Keratinocyte (primary cell): ENCODE measurements around the gene BMP7. TPM values are rescaled to one million over a fixed set of nuclear protein-coding genes. Genes with fewer than 3 reads are reported as not detected.

Experiments
- DNase-seq: peaks from one replicate; pipeline ENCODE4 v3.0.0-alpha.2; 2011; ENCODE audit warnings: low read depth, missing footprints, low spot score
- FAIRE-seq: peaks from 2 replicates; lab custom pipeline; 2011; peaks lifted over from hg19 to GRCh38; lab: Jason Lieb, UNC
- H2AFZ ChIP-seq: 2 replicates; pipeline ENCODE4 v1.6.0; 2012; ENCODE audit warnings: low read length, control low read depth, inconsistent platforms; ENCODE audit not compliant: control insufficient read depth
- H3K27ac ChIP-seq: 2 replicates; pipeline ENCODE4 v1.5.1; 2011; ENCODE audit warnings: low read length; ENCODE audit not compliant: control insufficient read depth, insufficient read depth
- H3K27me3 ChIP-seq: 3 replicates; pipeline ENCODE4 v1.6.0; 2011; ENCODE audit warnings: low read length; ENCODE audit not compliant: control insufficient read depth, insufficient read depth; ENCODE audit errors: extremely low read depth
- H3K36me3 ChIP-seq, 2 experiments: 2 replicates in 1 of 2; 3 replicates in 1 of 2; pipeline ENCODE4 v1.5.1; 2011; ENCODE audit warnings: low read length in 2 of 2, mild to moderate bottlenecking in 1 of 2; ENCODE audit not compliant: control insufficient read depth in 2 of 2, insufficient read depth in 2 of 2; ENCODE audit errors: extremely low read depth in 1 of 2
- H3K4me1 ChIP-seq: 3 replicates; pipeline ENCODE4 v1.5.1; 2011; ENCODE audit warnings: low read length; ENCODE audit not compliant: control insufficient read depth, insufficient read depth; ENCODE audit errors: extremely low read depth
- H3K4me2 ChIP-seq: 3 replicates; pipeline ENCODE4 v1.6.0; 2011; ENCODE audit warnings: low read depth, low read length; ENCODE audit not compliant: control insufficient read depth, insufficient read depth; ENCODE audit errors: extremely low read depth
- H3K4me3 ChIP-seq, 3 experiments: fragments of 200-600 bp in 1 of 3; sonication (generic) in 1 of 3; 2 replicates in 2 of 3; 3 replicates in 1 of 3; pipeline ENCODE4 v1.5.1; 2011 to 2016; ENCODE audit warnings: low read length in 3 of 3, mild to moderate bottlenecking in 3 of 3, control low read depth in 2 of 3, inconsistent platforms in 1 of 3, low read depth in 1 of 3, mixed read lengths in 1 of 3, mixed run types in 1 of 3, moderate library complexity in 1 of 3; ENCODE audit not compliant: control insufficient read depth in 2 of 3, insufficient read depth in 2 of 3; ENCODE audit errors: extremely low read depth in 1 of 3
- H3K79me2 ChIP-seq: 2 replicates; pipeline ENCODE4 v1.6.0; 2012; ENCODE audit warnings: low read length; ENCODE audit not compliant: control insufficient read depth, insufficient read depth
- H3K9ac ChIP-seq: 3 replicates; pipeline ENCODE4 v1.6.0; 2011; ENCODE audit warnings: low read length; ENCODE audit not compliant: control insufficient read depth, insufficient read depth; ENCODE audit errors: extremely low read depth
- H3K9me1 ChIP-seq: 3 replicates; pipeline ENCODE4 v1.6.0; 2011; ENCODE audit warnings: low read length; ENCODE audit not compliant: control insufficient read depth, insufficient read depth; ENCODE audit errors: extremely low read depth
- H3K9me3 ChIP-seq: 2 replicates; pipeline ENCODE4 v1.5.1; 2012; ENCODE audit warnings: low read depth, low read length; ENCODE audit not compliant: control insufficient read depth
- H4K20me1 ChIP-seq: 3 replicates; pipeline ENCODE4 v1.6.0; 2011; ENCODE audit warnings: low read length; ENCODE audit not compliant: control insufficient read depth, insufficient read depth; ENCODE audit errors: extremely low read depth
- CTCF ChIP-seq, 3 experiments: IDR thresholded peaks in 1 of 3; conservative IDR thresholded peaks in 1 of 3; optimal IDR thresholded peaks in 1 of 3; 2 replicates in 2 of 3; 3 replicates in 1 of 3; pipeline versions ENCODE3 to v1.5.1; 2011; ENCODE audit warnings: low read length in 3 of 3, mild to moderate bottlenecking in 3 of 3, moderate library complexity in 2 of 3, control low read depth in 1 of 3, inconsistent platforms in 1 of 3; ENCODE audit not compliant: insufficient read depth in 2 of 3; ENCODE audit errors: extremely low read depth in 1 of 3
- EZH2 ChIP-seq: IDR thresholded peaks from one replicate; pipeline ENCODE4 v1.6.1; 2012; ENCODE audit warnings: inconsistent platforms, mild to moderate bottlenecking, low read length, moderate library complexity
- dilution Hi-C: fragments of 300-500 bp; cut with MboI; formaldehyde crosslinking; loops from one replicate; pipeline ENCODE4 v1.7.0; 2020; ENCODE audit warnings: low sequenced_read_pairs; ENCODE audit not compliant: extremely low pct_ligation_motif_present
- polyA plus RNA-seq, 5 experiments: library from polyadenylated mRNA; depleted of rRNA in 3 of 5; stranded (reverse) in 3 of 5; stranded (forward) in 1 of 5; unstranded in 1 of 5; fragments of >200 nt; gene quantifications; 1 replicate in 1 of 5; 2 replicates in 3 of 5; 3 replicates in 1 of 5; pipeline versions ENCODE4 v1.2.1 to v1.2.3, GENCODE V29; 2011 to 2012; ENCODE audit warnings: missing spikeins in 2 of 5, low read depth in 1 of 5, low replicate concordance in 1 of 5

The BMP7 gene
- polyA plus RNA-seq, 1 donor (not counting 4 experiments of a cell fraction or from before 2014, with no cell fraction given) = 0.29 TPM

- no peaks in the 10 kb centered on the region for H3K9me3 ChIP-seq
- dilution Hi-C loops = no loop called here
- FAIRE-seq (no peak), DNase-seq (no peak)
- no peak overlapping the region for H3K9ac ChIP-seq
- TF ChIP-seq EZH2 = no peak
- TF ChIP-seq CTCF (optimal IDR thresholded peaks at IDR 0.05 in 1 of 3, IDR thresholded peaks at IDR 0.05 in 1 of 3, conservative IDR thresholded peaks at IDR 0.05 in 1 of 3; ENCODE audit: extremely low read depth in 1 of 3, insufficient read depth in 2 of 3, low read length in 3 of 3) = no peak
- no peak overlapping the region for H2AFZ ChIP-seq
- H3K4me2 ChIP-seq = no peak overlapping the region
- peaks cover 63% of the 10 kb centered on the region for H3K27me3 ChIP-seq
- no peaks in the 10 kb centered on the region for H3K36me3 ChIP-seq
- no peak overlapping the region for H3K27ac ChIP-seq
- H3K4me3 ChIP-seq = no peak overlapping the region
- H3K4me1 ChIP-seq = peaks cover 12% of the 10 kb centered on the region
- no peaks in the 10 kb centered on the region for H3K79me2 ChIP-seq
- no peaks in the 10 kb centered on the region for H3K9me1 ChIP-seq
- no peaks in the 10 kb centered on the region for H4K20me1 ChIP-seq
Observed at GRCh38 chr20:57220337-57221145, 45.9 kb downstream of the BMP7 start.

- peaks cover 12% of the 10 kb centered on the region for H3K4me1 ChIP-seq
- H3K4me2 ChIP-seq = no peak overlapping the region
- dilution Hi-C loops = no loop called here
- H3K9me1 ChIP-seq = no peaks in the 10 kb centered on the region
- no peaks in the 10 kb centered on the region for H3K36me3 ChIP-seq
- no peak overlapping the region for H3K9ac ChIP-seq
- no peaks in the 10 kb centered on the region for H3K9me3 ChIP-seq
- no peak overlapping the region for H3K27ac ChIP-seq
- FAIRE-seq (no peak), DNase-seq (no peak)
- H3K79me2 ChIP-seq = no peaks in the 10 kb centered on the region
- H3K4me3 ChIP-seq = no peak overlapping the region
- TF ChIP-seq CTCF (optimal IDR thresholded peaks at IDR 0.05 in 1 of 3, IDR thresholded peaks at IDR 0.05 in 1 of 3, conservative IDR thresholded peaks at IDR 0.05 in 1 of 3; ENCODE audit: extremely low read depth in 1 of 3, insufficient read depth in 2 of 3, low read length in 3 of 3) (no peak), EZH2 (no peak)
- H4K20me1 ChIP-seq = no peaks in the 10 kb centered on the region
- H2AFZ ChIP-seq = no peak overlapping the region
- peaks cover 64% of the 10 kb centered on the region for H3K27me3 ChIP-seq
Observed at GRCh38 chr20:57219071-57219677, 47.3 kb downstream of the BMP7 start.
